HepG2 (cell line): ENCODE results near the gene LEMD2. TPM values are rescaled to one million over a fixed set of nuclear protein-coding genes. Genes with fewer than 3 reads are reported as not detected.

Experiments
- ATAC-seq: fragments of 200-7000 bp; cut with Tn5 transposase; 3 replicates; pipeline ENCODE4 v1.9.1; 2020; ENCODE audit warnings: mild to moderate bottlenecking, moderate library complexity
- BruUV-seq: library from RNA; stranded (reverse); fragments of 400-500 nt; replicated peaks from 2 replicates; lab custom pipeline; 2021; lab: Mats Ljungman, UMichigan
- CTCF ChIA-PET: fragments of 300-600 bp; formaldehyde crosslinking; extraction: SDS; loops from one replicate; lab custom pipeline; 2021; ENCODE audit warnings: low total read pairs, inconsistent platforms, low intra/inter-chr PET ratio; lab: Yijun Ruan, JAX
- POLR2A ChIA-PET: fragments of 350-600 bp; sonication (Branson Sonifier 250); formaldehyde crosslinking; loops from one replicate; lab custom pipeline; 2020; ENCODE audit warnings: antibody characterized with exemption, inconsistent platforms; lab: Yijun Ruan, JAX
- DNase-seq: peaks from one replicate; pipeline ENCODE4 v3.0.0-alpha.2; 2015; ENCODE audit warnings: low spot score
- FAIRE-seq: peaks from 3 replicates; lab custom pipeline; 2011; peaks lifted over from hg19 to GRCh38; lab: Jason Lieb, UNC
- H2AFZ ChIP-seq: one replicate; pipeline ENCODE4 v1.6.1; 2011; ENCODE audit warnings: low read length, inconsistent platforms
- H3K27ac ChIP-seq: fragments of 300-600 bp; 3 replicates; pipeline ENCODE4 v1.8.0; 2011; ENCODE audit warnings: mixed run types, mild to moderate bottlenecking, mixed read lengths, low read length, inconsistent platforms; ENCODE audit not compliant: insufficient read depth; ENCODE audit errors: extremely low read length
- H3K27me3 ChIP-seq, 2 experiments: fragments of 200-600 bp in 1 of 2; 2 replicates in 1 of 2; 3 replicates in 1 of 2; pipeline versions ENCODE4 v1.6.0 to v1.8.0; 2011; ENCODE audit warnings: low read length in 2 of 2, mild to moderate bottlenecking in 2 of 2, moderate library complexity in 2 of 2, inconsistent platforms in 1 of 2; ENCODE audit not compliant: insufficient read depth in 2 of 2, control insufficient read depth in 1 of 2
- H3K36me3 ChIP-seq, 2 experiments: fragments of 200-600 bp in 1 of 2; replicated peaks in 1 of 2; 2 replicates in 1 of 2; 3 replicates in 1 of 2; pipeline versions ENCODE4 v1.5.1 to v1.8.0; 2011; ENCODE audit warnings: low read length in 2 of 2, inconsistent platforms in 1 of 2; ENCODE audit not compliant: insufficient read depth in 2 of 2, control insufficient read depth in 1 of 2
- H3K4me1 ChIP-seq: 2 replicates; pipeline ENCODE4 v1.5.1; 2012; ENCODE audit warnings: low read length, inconsistent platforms; ENCODE audit not compliant: insufficient read depth
- H3K4me2 ChIP-seq: 2 replicates; pipeline ENCODE4 v1.6.0; 2011; ENCODE audit warnings: low read depth, low read length, inconsistent platforms
- H3K4me3 ChIP-seq, 3 experiments: fragments of 200-600 bp in 1 of 3; sonication (generic), shearing (Covaris generic) in 1 of 3; replicated peaks in 1 of 3; 2 replicates each; pipeline ENCODE4 v1.5.1; 2011 to 2016; ENCODE audit warnings: low read length in 3 of 3, inconsistent platforms in 2 of 3, low read depth in 2 of 3, mild to moderate bottlenecking in 2 of 3, control low read depth in 1 of 3, mixed read lengths in 1 of 3; ENCODE audit not compliant: insufficient read depth in 1 of 3
- H3K79me2 ChIP-seq: one replicate; pipeline ENCODE4 v1.6.1; 2011; ENCODE audit warnings: low read length, inconsistent platforms; ENCODE audit not compliant: insufficient read depth
- H3K9ac ChIP-seq: 2 replicates; pipeline ENCODE4 v1.6.0; 2011; ENCODE audit warnings: mild to moderate bottlenecking, low read depth, low read length, inconsistent platforms; ENCODE audit not compliant: insufficient read depth
- H3K9me3 ChIP-seq: 2 replicates; pipeline ENCODE4 v1.5.1; 2012; ENCODE audit warnings: mild to moderate bottlenecking, low read length
- H4K20me1 ChIP-seq: 2 replicates; pipeline ENCODE4 v1.6.0; 2011; ENCODE audit warnings: inconsistent platforms, mild to moderate bottlenecking, low read length, moderate library complexity; ENCODE audit not compliant: insufficient read depth
- ATF4 ChIP-seq, 2 experiments: fragments of 450-650 bp in 1 of 2; sonication (generic) in 1 of 2; formaldehyde crosslinking; IDR thresholded peaks; 2 replicates each; pipeline versions ENCODE4 v1.5.0 to v1.8.0; 2020 to 2022; ENCODE audit warnings: mild to moderate bottlenecking in 1 of 2, missing genetic modification reagents in 1 of 2
- GATAD2A ChIP-seq: IDR thresholded peaks from 2 replicates; pipeline ENCODE4 v1.6.1; 2016
- HMG20A ChIP-seq: IDR thresholded peaks from 2 replicates; pipeline ENCODE4 v1.6.1; 2016; ENCODE audit warnings: borderline replicate concordance
- HOXA3 ChIP-seq: sonication (generic); formaldehyde crosslinking; IDR thresholded peaks from 2 replicates; pipeline ENCODE4 v1.5.0; 2020; ENCODE audit warnings: missing genetic modification reagents
- JDP2 ChIP-seq: sonication (generic); formaldehyde crosslinking; IDR thresholded peaks from 2 replicates; pipeline ENCODE4 v1.8.1; 2022; ENCODE audit warnings: missing genetic modification reagents, borderline replicate concordance
- NFIC ChIP-seq: IDR thresholded peaks from 2 replicates; pipeline ENCODE4 v1.6.1; 2012; ENCODE audit warnings: mild to moderate bottlenecking, low read length, inconsistent platforms
- PHF5A ChIP-seq: IDR thresholded peaks from one replicate; pipeline ENCODE4 v1.6.1; 2018; ENCODE audit warnings: low read depth, missing genetic modification reagents; ENCODE audit not compliant: unreplicated experiment
- POLR2G ChIP-seq: fragments of 200-400 bp; formaldehyde crosslinking; IDR thresholded peaks from 2 replicates; pipeline ENCODE4 v1.6.1; 2018; ENCODE audit warnings: mild to moderate bottlenecking, low read depth, low read length, moderate library complexity
- SCMH1 ChIP-seq: sonication (generic); formaldehyde crosslinking; IDR thresholded peaks from 2 replicates; pipeline ENCODE4 v1.9.0; 2021; ENCODE audit warnings: missing genetic modification reagents, mild to moderate bottlenecking, borderline replicate concordance
- SRSF1 ChIP-seq: fragments of 200-400 bp; formaldehyde crosslinking; optimal IDR thresholded peaks from 2 replicates; pipeline ENCODE3; 2017; ENCODE audit warnings: mild to moderate bottlenecking, low read depth, low read length, moderate library complexity
- ZNF513 ChIP-seq: sonication (generic); formaldehyde crosslinking; conservative IDR thresholded peaks from 2 replicates; pipeline ENCODE4 v1.5.0; 2020; ENCODE audit warnings: missing genetic modification reagents
- ZNF766 ChIP-seq: sonication (generic); formaldehyde crosslinking; IDR thresholded peaks from 2 replicates; pipeline ENCODE4 v1.5.0; 2020; ENCODE audit warnings: missing genetic modification reagents, borderline replicate concordance
- ZNF772 ChIP-seq: sonication (generic); formaldehyde crosslinking; IDR thresholded peaks from 2 replicates; pipeline ENCODE4 v1.5.0; 2020; ENCODE audit warnings: mild to moderate bottlenecking, missing genetic modification reagents
- ZNF883 ChIP-seq: sonication (generic); formaldehyde crosslinking; IDR thresholded peaks from 2 replicates; pipeline ENCODE4 v1.5.1; 2020; ENCODE audit warnings: mild to moderate bottlenecking, missing genetic modification reagents; ENCODE audit errors: not compliant biosample characterization
- WGBS: methylation state at CpG from one replicate; pipeline ENCODE4 v1.1.6; 2017; ENCODE audit warnings: low lambda C conversion rate; 5-methylcytosine and 5-hydroxymethylcytosine counted together
- in situ Hi-C: cut with HindIII; loops from 2 replicates; pipeline ENCODE4 v1.10.0; 2017; ENCODE audit warnings: low pct_unique_long_range_greater_than_20kb; ENCODE audit not compliant: extremely low pct_ligation_motif_present
- intact Hi-C: fragments of 100-400 bp; cut with micrococcal nuclease; formaldehyde crosslinking; loops from one replicate; pipeline ENCODE4 v1.10.0; 2022; ENCODE audit not compliant: unreplicated experiment
- polyA plus RNA-seq, 8 experiments: library from polyadenylated mRNA; depleted of rRNA in 3 of 8; stranded (reverse) in 7 of 8; unstranded in 1 of 8; fragments of >200 nt; fragmentation: Illumina TruSeq in 4 of 8; extraction: Trizol in 4 of 8; gene quantifications; 2 replicates each; pipeline versions ENCODE4 v1.2.1 to v1.2.3, GENCODE V29; 2011 to 2016; ENCODE audit warnings: low read depth in 4 of 8, missing spikeins in 1 of 8, mixed read lengths in 1 of 8; ENCODE audit not compliant: insufficient read depth in 1 of 8
- total RNA-seq, 5 experiments: library from RNA; depleted of rRNA; stranded (reverse); fragments of >200 nt; fragmentation: Illumina TruSeq; extraction: Trizol; gene quantifications; 2 replicates each; pipeline ENCODE4 v1.2.3, GENCODE V29; 2016; ENCODE audit warnings: low read depth in 1 of 5
- TF ChIP-seq, protein P1 (sequence below): sonication (generic); formaldehyde crosslinking; IDR thresholded peaks from 2 replicates; pipeline ENCODE4 v1.9.0; 2021; ENCODE audit warnings: missing genetic modification reagents, borderline replicate concordance
- TF ChIP-seq, protein P2 (sequence below), 2 experiments: sonication (generic) in 1 of 2; formaldehyde crosslinking in 1 of 2; IDR thresholded peaks; 2 replicates each; pipeline versions ENCODE4 v1.5.1 to v1.6.1; 2011 to 2020; ENCODE audit warnings: borderline replicate concordance in 1 of 2, low read depth in 1 of 2, low read length in 1 of 2, mild to moderate bottlenecking in 1 of 2, missing genetic modification reagents in 1 of 2, moderate library complexity in 1 of 2

LEMD2 gene
- total and polyA plus RNA-seq, 2 of the 13 experiments (the other 11 are each of a cell fraction or from before 2014, with no cell fraction given): 45.2 to 62.9 TPM

DNA sequence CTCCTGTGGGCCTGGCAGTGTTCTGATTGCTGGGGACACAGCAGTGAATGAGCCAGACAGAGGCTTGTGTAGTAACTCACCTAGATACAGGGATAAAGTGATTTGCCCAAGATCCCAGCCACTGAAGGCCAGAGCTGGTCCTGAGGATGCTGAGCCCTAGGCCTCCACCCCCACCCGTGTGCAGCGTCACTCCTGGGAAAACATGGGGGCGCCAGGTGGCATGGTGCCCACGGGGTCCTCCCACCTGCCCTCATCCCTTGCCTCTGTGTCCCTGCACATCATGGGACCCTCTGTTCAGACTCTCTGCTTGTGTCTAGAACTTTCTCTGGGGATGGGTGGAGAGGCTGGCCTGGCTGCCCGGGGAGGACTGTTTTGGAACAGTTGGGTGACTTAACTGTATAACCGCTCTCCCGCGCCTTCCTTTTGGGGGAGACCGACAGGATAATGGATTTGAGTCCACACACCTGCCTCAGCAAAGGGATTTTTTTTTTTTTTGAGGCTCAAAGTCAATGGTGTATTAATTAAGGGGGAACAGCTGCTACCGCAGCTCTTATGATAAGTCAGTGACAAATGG is 19.6 kb downstream of the LEMD2 start:
- no peak for DNase-seq
- Histone ChIP-seq H3K36me3 (peaks cover 11 to 16% of the 10 kb centered on the region in 2 experiments; a peak in 3 of 5 replicates), H3K27ac (no peak overlapping the region), H4K20me1 (no peaks in the 10 kb centered on the region; the same call in 1 of the 2 replicates), H3K4me3 (no peak overlapping the region), H3K9me3 (no peaks in the 10 kb centered on the region), H3K27me3 (peaks cover 1 to 17% of the 10 kb centered on the region in 2 experiments; a peak in 3 of 5 replicates), H2AFZ (no peak overlapping the region), H3K9ac (no peak overlapping the region), H3K79me2 (no peaks in the 10 kb centered on the region), H3K4me1 (peaks cover 5% of the 10 kb centered on the region), H3K4me2 (no peak overlapping the region)
- ChIA-PET CTCF (interaction anchor here (0.8 to 1.4 kb wide), 3 partner anchors 57 to 386 kb away, joined by 3 to 11 read pairs (median 3); no protein-coding TSS in a partner anchor), POLR2A (interaction anchor here (1.3 kb wide), 1 partner anchor 58 kb away, joined by 9 read pairs; the partner anchor contains the start of gene UQCC2)
- no peak for FAIRE-seq
- ATAC-seq: peak; percentile 5; the same call in 2 of the 3 replicates
- intact Hi-C loops (no loop called here), in situ Hi-C loops (loop anchor here (10.0 kb wide), 1 partner anchor 385 kb away; no protein-coding TSS in a partner anchor)
- no TSS peak for BruUV-seq
- WGBS: 53% methylated on average over 10 of the region's 10 CpGs
- TF ChIP-seq JDP2 (CRISPR knock-in tag) (no peak), ZNF766 (CRISPR knock-in tag) (no peak), ATF4 (CRISPR knock-in tag; IDR thresholded peaks at IDR 0.05) (no peak), POLR2G (no peak), GATAD2A (CRISPR knock-in tag) (no peak), PHF5A (CRISPR knock-in tag) (no peak), SCMH1 (CRISPR knock-in tag) (no peak), NFIC (no peak), ZNF513 (no peak), HOXA3 (no peak), ZNF772 (CRISPR knock-in tag) (no peak), HMG20A (CRISPR knock-in tag) (no peak), ZNF883 (no peak), SRSF1 (no peak)
- TF ChIP-seq, protein P1, sequence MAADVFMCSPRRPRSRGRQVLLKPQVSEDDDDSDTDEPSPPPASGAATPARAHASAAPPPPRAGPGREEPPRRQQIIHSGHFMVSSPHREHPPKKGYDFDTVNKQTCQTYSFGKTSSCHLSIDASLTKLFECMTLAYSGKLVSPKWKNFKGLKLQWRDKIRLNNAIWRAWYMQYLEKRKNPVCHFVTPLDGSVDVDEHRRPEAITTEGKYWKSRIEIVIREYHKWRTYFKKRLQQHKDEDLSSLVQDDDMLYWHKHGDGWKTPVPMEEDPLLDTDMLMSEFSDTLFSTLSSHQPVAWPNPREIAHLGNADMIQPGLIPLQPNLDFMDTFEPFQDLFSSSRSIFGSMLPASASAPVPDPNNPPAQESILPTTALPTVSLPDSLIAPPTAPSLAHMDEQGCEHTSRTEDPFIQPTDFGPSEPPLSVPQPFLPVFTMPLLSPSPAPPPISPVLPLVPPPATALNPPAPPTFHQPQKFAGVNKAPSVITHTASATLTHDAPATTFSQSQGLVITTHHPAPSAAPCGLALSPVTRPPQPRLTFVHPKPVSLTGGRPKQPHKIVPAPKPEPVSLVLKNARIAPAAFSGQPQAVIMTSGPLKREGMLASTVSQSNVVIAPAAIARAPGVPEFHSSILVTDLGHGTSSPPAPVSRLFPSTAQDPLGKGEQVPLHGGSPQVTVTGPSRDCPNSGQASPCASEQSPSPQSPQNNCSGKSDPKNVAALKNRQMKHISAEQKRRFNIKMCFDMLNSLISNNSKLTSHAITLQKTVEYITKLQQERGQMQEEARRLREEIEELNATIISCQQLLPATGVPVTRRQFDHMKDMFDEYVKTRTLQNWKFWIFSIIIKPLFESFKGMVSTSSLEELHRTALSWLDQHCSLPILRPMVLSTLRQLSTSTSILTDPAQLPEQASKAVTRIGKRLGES (CRISPR knock-in tag): no peak
- TF ChIP-seq, protein P2, sequence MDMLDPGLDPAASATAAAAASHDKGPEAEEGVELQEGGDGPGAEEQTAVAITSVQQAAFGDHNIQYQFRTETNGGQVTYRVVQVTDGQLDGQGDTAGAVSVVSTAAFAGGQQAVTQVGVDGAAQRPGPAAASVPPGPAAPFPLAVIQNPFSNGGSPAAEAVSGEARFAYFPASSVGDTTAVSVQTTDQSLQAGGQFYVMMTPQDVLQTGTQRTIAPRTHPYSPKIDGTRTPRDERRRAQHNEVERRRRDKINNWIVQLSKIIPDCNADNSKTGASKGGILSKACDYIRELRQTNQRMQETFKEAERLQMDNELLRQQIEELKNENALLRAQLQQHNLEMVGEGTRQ (IDR thresholded peaks at IDR 0.05; ENCODE audit: low read depth, low read length): no peak
- TF ChIP-seq, protein P2 (CRISPR knock-in tag; IDR thresholded peaks at IDR 0.05; ENCODE audit: borderline replicate concordance): no peak
